WTC11 (cell line): Measurements from ENCODE around the gene DDAH2.

Experiments used
- ATF2 ChIP-seq: sonication (generic); formaldehyde crosslinking; IDR thresholded peaks from 2 replicates; pipeline ENCODE4 v1.8.1; 2022; ENCODE audit warnings: low read depth, missing genetic modification reagents, borderline replicate concordance
- ATF3 ChIP-seq: sonication (generic); formaldehyde crosslinking; conservative IDR thresholded peaks from 2 replicates; pipeline ENCODE4 v1.8.1; 2022; ENCODE audit warnings: mild to moderate bottlenecking, missing genetic modification reagents
- CREB1 ChIP-seq: sonication (generic); formaldehyde crosslinking; IDR thresholded peaks from 2 replicates; pipeline ENCODE4 v1.8.0; 2023; ENCODE audit warnings: mild to moderate bottlenecking, missing genetic modification reagents
- CTCF ChIP-seq: fragments of 200-600 bp; IDR thresholded peaks from 2 replicates; pipeline ENCODE4 v1.8.0; 2022; ENCODE audit warnings: antibody characterized with exemption
- E2F4 ChIP-seq: sonication (generic); formaldehyde crosslinking; IDR thresholded peaks from 2 replicates; pipeline ENCODE4 v1.8.1; 2022; ENCODE audit warnings: low read depth, mild to moderate bottlenecking, moderate library complexity, missing genetic modification reagents, borderline replicate concordance
- EMX1 ChIP-seq: fragments of 250-450 bp; sonication (Bioruptor Pico); IDR thresholded peaks from 2 replicates; pipeline ENCODE4 v1.8.0; 2021; ENCODE audit warnings: mild to moderate bottlenecking
- FOXK1 ChIP-seq: sonication (generic); formaldehyde crosslinking; IDR thresholded peaks from 2 replicates; pipeline ENCODE4 v1.8.0; 2022; ENCODE audit warnings: mild to moderate bottlenecking, moderate library complexity, missing genetic modification reagents
- GRHL2 ChIP-seq: fragments of 250-450 bp; sonication (Bioruptor Pico); IDR thresholded peaks from 2 replicates; pipeline ENCODE4 v1.8.0; 2022; ENCODE audit warnings: mild to moderate bottlenecking, moderate library complexity; ENCODE audit not compliant: insufficient replicate concordance, severe bottlenecking
- TEAD4 ChIP-seq: sonication (generic); formaldehyde crosslinking; IDR thresholded peaks from 2 replicates; pipeline ENCODE4 v1.8.0; 2022; ENCODE audit warnings: mild to moderate bottlenecking, missing genetic modification reagents
- ZBTB43 ChIP-seq: sonication (generic); formaldehyde crosslinking; IDR thresholded peaks from 2 replicates; pipeline ENCODE4 v1.8.1; 2023; ENCODE audit warnings: mild to moderate bottlenecking, missing genetic modification reagents

GRCh38 chr6:31719001-31719400, 10.1 kb downstream of the DDAH2 start:
- TF ChIP-seq EMX1 (CRISPR knock-in tag) (no peak), CTCF (no peak), E2F4 (CRISPR knock-in tag) (no peak), ATF2 (CRISPR knock-in tag) (no peak), CREB1 (CRISPR knock-in tag) (no peak), ATF3 (CRISPR knock-in tag) (no peak), GRHL2 (CRISPR knock-in tag) (no peak), TEAD4 (CRISPR knock-in tag) (no peak), FOXK1 (CRISPR knock-in tag) (no peak), ZBTB43 (CRISPR knock-in tag) (no peak)
